ENCODE results near the gene FOXS1.

The FOXS1 gene

GRCh38 chr20:31860390-31861134 is 15.2 kb upstream of the FOXS1 start:
- DNase-seq = no peak

- DNase-seq = no peak
Measured at GRCh38 chr20:31859998-31860380, 14.6 kb upstream of the FOXS1 start.

DNA sequence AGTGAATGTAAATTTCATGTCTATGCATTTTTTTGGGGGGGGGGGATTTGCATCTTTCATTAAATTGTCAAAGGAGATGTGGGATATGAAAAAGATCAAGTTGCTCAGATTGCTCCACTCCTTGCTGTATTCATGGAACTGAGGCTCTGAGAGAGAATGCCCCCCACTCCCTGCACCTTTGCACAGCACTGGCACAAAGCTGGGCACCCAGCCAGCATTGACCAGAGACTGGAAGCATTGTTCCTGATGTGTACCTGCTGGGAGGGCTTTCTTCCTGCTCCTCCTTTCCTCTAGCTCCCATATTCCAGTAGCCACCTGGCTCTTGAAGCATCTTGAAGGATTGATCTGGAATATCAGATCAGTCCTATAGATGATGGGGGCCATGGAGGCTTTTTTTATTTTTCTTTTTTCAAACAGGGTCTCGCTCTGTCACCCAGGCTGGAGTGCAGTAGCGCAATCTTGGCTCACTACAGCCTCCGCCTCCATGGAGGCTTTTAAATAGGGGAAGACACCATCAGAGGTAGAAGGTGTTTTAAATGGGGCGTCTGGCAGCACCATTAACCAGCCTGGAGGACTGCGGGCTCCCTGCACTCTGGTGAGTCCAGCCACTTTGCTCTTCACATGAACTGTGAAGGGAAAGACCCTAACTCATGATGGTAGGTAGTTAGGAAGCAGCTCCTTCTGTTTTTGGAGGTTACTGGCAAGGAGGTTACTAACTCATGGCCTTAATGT is 14.0 kb upstream of the FOXS1 start:
- no peak for DNase-seq

DNA sequence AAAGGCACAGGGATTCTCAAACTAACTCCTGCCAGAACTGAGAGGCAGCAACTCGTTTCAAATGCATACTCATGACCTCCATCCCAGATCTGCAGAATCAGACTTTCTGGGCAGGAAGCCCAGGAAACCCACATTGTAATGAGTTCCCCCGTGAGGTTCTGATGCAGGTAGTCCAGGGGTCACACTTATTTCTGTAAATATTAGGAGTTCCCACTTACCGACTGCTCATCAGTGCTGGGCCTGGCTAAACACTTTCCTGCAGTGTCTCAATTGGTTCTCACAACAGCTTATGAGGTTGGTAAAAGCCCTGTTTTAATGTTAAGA is 13.3 kb upstream of the FOXS1 start:
- no peak for DNase-seq

GRCh38 chr20:31857861-31858759 is 12.7 kb upstream of the FOXS1 start:
- DNase-seq = no peak

GRCh38 chr20:31856516-31856915 is 11.1 kb upstream of the FOXS1 start:
- no peak for DNase-seq

DNA sequence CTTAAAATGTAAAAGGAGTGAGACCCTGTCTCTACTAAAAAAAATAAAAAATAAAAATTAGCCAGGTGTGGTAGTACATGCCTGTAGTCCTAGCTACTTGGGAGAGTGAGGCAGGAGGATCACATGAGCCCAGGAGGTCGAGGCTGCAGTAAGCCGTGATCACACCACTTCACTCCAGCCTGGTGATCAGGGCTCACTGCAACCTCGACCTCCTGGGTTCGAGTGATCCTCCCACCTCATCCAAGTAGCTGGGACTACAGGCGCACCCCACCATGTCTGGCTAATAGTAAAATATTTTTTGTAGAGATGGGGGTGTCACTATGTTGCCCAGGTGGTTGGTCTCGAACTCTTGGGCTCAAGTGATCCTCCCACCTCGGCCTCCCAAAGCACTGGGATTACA is 8.1 kb upstream of the FOXS1 start:
- no peak for DNase-seq

DNA sequence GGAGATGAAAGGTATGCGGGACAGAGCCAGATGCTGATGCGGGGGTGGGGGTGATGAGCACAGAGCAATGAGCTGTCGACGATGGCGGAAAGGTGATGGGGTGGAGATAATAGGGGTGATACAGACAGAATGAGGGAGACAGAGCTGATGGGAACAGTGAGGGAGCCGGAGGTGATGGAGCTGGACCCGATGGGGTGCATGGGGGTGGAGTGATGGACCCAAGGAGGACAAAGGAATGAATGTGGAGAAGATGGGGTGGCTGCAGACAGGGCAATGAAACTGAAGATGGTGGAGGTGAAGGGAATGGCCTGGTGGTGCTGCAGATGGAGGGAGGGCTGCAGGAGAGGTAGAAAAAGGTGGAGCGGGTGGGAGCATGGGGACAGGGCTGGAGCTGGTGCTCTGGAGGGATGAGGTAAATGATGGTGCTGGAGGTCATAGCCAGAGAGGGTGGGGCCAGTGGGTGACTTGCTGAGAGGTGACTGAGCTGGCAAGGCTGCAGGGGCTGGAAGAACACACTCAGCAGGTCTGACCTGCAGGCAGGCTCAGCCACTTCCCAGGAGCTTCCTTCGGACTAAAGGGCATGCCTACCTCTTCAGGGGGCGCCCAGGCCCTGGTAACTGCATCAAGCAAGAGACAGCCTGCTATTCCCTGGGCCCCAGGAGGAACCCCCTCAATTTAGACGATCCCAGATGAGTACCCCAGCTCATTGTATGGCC is 6.0 kb upstream of the FOXS1 start:
- DNase-seq = no peak

DNA sequence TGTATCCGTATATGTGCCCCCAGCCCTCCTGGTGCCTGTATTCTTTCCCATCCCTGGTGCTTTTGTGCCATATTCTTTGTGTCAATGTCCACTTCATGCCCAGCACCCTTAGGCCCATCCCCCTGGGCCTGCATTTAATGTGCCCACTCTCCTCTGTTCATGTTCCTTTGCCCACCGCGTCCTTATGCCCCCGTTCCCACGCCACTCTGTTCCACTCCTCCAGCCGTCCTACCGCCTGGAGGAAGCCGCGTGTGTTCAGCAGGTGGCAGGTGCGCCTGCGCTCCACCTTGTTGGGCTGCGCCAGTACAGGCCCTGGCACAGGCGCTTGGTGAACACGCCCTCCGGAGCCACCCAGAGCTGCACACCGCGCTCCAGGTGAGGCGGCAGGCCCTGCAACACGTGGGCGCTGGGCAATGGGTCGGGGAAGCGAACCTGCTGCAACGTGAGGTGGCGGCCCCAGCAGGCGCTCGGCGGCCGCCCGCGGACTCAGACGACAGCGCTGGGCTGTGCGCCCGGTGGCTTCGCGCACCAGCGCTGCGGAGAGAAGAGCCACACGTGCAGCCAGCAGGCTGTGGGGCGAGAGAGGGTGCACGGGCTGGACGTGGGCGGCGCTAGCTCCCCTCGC is 4.0 kb upstream of the FOXS1 start:
- no peak for DNase-seq

DNA sequence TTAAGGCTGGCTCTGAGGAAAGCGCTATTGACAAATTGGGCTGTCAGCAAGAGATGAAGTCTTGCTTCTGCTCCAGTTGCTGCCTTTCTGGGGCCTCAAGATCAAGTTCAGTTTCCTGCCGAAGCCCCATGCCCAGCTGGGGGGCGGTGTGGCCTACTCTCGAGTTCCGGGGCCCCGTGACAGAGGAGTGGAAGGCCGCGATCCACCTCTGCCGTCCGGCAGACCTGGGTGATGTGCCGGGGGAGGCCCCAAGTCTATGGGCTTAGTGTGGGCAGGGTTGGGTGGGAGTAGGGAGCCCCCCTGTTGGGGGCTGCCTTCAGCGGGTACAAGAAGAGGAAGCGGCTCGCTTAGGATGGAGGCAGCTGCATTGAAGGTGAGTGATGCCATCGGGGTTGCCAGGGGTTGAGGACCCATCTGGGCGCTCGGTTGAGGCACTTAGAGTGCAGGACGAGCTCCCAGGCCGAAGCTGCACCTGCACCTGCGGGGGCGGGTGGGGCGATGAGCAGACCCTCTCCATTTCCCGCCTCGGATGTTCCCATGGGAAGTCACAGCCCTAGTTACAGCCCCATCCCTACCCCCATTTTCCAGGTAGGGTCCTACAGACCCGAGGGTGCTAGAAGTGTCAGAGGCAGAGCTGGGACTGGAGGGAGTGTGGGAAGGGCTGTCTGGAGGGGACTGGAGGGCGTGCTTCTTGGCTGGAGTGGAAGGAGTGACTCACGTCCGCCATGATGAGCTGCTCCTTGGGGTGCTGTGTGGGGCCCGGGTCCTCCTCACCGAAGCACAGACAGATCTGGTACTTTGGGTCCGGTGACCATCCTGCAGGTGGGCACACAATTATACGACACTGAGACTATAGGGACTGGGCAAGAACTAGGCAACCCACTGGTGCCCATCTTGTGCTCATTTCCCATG is 2.9 kb upstream of the FOXS1 start:
- no peak for DNase-seq

- no peak for DNase-seq
Measured at GRCh38 chr20:31846793-31847138, 1.4 kb upstream of the FOXS1 start.

DNA sequence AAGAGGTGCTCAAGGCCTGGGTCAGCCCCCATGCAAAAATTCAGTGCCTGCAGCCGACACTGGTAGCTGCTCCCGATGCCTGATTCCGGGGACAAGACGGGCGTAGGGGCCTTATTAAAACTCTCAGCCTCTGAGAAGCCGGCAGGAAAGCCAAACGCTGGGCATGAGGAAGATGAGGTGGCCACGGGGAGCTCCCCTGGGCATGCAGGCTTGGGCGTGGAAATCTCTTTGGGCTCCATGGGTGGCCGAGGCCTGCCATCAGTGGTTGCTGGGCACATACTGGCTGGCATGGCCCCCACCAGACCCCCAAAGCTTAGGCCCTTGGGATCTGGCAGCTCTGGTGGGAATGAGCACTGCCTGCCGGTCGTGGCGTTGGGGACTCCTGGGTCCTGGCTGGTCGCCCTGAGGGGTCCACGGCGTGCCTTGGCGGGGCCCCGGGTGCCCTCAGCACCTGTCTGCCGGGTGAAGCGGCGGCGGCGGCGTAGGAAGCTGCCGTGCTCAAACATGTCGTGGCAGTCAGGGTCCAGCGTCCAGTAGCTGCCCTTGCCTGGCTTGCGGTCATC is 586 bp downstream of the FOXS1 start:
- DNase-seq = no peak

- no peak for DNase-seq
Measured at GRCh38 chr20:31843881-31844280, 1.5 kb downstream of the FOXS1 start.

- DNase-seq = no peak
Measured at GRCh38 chr20:31843288-31843687, 2.1 kb downstream of the FOXS1 start.

DNA sequence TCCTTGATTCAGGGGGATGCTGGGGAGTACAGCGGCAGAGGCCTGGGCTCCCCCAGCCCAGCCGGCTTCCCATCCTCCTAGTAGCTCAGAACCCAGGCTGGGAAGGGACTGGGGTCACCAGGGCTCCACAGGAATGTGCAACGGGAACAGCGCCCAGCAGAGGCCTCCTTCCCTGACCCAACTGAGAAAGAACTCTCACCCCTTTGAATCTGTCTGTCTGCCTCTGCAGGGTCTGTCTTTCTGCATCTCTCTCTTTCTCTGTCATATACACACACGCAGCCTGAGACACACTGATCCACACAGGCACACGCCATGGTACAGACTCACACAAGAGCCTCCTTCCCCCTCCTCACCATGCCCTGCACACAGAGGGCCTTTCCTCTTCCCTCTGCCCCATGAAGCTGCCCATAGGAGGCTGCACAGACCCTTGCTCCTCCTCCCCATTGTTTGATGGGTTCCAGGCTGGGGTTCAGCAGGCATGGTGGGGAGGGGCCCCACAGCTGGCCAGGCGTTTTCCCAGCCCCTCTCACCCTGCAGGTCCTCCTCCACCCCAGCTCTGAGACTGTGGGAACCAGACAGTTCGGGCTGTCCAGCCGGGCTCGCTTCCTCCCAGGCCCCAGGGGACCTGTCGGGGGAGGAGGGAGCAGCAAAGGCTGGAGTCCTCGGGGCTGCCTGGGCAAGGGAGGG is 2.8 kb downstream of the FOXS1 start:
- DNase-seq = no peak

DNA sequence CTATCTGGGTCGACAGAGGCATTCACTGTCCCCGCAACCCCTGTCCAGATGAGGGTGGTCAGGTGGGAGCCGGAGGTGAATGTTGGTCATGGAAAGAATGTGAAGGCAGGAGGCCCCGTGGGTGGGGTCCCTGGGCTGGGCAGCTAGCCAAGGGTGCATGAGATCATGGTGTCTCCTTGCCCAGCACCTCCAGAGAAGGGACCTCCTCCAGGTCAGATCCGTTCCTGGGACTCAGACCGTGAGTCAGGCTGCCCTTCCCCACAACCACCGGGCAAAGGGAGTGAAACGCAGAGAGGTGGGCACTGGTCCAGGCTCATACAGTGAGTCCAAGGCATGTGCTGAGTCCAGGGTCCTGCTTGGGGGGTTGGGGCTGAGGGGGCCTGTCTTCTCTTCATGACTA is 3.5 kb downstream of the FOXS1 start:
- no peak for DNase-seq

DNA sequence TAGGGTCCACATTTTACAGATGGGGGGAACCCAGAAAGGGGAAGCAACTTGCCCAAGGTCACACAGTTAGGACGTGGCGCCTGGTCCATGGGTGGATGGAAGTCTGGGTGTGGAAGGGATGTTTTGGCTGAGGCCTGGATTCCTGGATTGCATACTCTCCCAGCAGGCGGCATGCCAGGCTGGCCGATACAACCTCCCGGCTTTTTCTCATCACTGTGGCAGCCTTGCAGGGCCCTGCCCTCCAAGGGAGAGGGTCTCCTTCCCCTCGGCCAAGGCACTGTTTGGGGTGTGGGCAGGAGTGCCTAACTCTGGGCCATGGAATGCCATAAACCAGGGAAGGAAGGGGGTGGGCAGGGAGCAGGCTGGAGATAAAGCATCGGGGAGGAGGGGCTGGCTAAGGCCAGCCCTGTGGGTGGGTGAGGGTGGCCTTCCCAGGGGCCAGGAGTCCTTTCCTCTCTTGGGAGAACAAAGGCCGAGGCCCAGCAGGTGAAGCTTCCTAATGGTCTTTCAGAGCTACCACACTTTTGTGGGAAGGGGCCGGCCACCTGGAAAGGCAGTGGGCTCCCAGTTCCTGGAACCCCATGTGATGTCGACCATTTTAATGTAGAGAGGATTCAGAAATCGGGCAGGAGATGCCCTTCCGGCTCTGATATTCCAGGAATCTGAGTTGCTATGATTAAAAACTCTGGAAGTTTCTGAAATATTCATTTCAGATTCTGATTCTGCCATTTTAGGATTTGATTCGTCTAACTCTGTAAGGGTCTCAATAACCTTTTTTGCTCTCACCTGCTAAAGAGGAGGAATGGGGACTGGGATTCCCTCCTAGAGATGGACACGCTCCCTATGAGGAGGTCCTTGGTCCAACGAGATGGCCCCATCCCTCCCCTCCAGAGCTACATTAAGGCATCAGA is 4.2 kb downstream of the FOXS1 start:
- no peak for DNase-seq

DNA sequence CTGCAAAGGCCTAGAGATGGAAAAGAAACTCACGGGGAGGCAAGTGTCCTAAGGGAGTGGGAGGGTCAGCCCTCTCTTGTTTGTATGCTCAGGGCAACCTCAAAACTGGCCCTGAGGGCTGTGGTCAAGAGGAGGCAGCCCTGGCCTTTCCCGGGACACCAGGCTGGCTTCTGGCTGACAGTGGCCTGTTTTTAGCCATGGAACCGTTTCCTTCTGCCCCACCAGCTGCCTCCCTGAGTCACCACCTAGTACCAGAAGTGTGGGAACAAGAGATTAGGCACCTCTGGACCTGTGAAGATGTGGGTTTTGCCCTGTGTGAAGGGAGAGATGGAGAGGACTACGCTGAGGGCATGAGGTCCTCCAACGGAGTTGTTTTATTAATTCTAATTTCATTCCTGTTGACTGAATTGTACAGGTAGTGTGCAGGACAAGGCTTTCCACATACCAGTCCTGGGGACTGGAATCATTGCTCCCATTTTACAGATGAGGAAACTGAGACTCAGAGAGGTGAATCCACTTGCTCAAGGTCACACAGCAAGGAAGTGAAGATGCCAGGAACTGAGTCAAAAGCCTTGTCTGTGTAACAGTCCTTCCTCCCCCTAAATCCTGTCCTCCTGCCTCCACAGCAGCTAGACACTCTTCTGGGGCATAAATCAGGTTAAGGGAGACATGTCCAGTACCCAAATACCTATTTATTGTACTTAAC is 5.5 kb downstream of the FOXS1 start:
- no peak for DNase-seq
